ENCODE measurements around the gene CLDN7.

DNA sequence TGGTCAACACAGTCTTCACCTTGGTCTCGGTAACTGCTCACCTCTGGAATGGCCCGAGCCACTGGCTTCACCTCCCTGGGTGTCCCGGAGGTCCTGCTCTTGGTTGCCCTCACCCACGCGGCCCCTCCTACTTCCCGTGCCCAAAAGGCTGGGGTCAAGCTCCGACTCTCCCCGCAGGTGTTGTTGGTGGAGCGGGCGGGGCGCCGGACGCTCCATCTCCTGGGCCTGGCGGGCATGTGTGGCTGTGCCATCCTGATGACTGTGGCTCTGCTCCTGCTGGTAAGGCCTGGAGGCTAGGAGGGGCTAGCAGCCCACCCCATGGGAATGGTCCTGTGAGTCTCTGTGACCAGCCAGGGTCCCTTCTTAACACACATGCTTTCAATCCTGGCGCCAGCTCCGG, 22.6 kb upstream of the CLDN7 start:
- no peak for TF ChIP-seq POLR2AphosphoS5 (IDR thresholded peaks at IDR 0.05; ENCODE audit: borderline replicate concordance, low read depth, low read length)
- TF ChIP-seq EZH2 (IDR thresholded peaks at IDR 0.05): no peak
